Measurements from ENCODE around the gene ORMDL3.

ORMDL3 gene

DNA sequence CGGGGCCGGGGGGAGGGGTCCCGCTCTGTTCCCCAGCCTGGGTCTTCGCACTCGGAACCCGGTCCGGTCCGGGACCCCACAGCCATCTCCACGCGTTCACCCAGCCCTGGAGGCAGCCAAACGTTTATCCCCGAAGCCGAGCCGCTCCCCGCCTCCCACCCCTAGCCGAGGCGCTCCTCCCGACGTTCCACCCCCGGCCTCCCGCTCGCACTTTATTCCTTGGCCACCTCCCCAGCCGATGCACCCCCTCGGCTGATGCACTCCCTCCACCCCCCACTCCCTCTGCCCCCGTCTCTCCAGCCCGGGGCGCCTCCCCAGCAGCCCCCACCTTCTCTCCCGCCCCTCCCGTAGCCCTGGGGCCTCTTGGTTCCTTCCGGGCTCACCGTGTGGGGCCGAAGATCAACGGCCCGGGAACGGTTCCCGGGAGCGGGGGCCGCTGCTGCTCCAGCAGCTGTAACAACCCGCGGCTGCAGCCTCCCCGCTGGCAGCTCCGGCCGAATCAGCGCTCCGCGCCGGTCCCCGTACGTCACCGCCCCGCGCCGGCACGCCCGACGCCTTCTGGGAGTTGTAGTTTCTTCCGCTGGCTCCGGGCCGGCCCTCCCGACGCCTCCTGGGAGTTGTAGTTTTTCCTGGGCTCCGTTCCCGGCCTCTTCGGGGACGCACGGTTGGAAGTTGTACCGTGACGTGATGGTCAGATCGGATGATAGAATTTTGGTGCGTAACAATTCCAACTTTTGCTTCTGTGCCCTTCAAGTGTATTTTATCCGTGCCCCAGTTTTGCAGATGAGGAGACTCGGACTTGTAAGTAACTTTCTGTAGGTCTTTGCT lies at the start of gene ORMDL3, which contains the start of gene LRRC3C:
TSS of gene ORMDL3 (minus strand) at position 501 of the 828 bp plus-strand sequence. CDS start 3,398 bp downstream, outside the sequence.
TSS of gene LRRC3C (plus strand) at position 632 of the 828 bp plus-strand sequence. CDS start 13,792 bp downstream, outside the sequence.
- DNase-seq = peak; percentile 63

GRCh38 chr17:39975801-39976200 lies 48.4 kb upstream of the ORMDL3 start:
- no peak for DNase-seq

DNA sequence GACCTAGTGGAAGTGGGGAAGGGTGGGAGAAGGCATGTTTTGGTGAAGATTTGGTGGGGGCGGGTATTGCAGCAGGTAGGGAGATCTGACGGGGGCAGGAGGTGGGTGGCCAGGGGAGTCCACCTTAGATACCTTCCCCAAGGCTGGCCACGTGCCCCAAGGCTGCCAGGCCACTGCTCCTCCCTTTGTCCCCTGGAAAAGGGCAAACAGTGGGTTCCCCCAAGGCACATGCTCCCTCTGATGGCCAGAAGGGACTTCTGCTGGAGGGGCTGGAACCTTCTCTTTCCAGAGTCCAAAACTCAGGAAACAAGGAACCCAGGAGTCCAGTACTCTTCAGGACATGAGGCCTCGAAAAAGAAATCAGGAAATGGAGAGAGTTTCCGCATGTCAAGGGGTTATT lies 47.0 kb upstream of the ORMDL3 start:
- no peak for DNase-seq

DNA sequence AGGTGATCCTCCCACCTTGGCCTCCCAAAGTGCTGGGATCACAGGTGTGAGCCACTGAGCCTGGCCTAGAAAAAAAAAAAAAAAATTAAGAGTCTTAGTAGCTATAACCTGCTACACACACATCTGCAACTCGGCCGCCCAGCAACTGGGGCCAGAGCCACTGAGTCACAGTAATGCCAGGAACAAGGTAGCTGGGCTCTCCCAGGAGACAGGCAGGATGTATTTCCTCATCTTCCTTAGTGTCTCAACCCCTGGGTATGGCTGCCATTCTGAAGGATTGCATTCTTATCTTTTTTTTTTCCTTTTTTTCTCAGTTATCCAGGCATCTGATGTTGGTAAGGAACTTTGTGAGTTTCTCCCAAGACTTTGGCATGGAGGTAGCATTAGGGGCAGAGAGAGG lies 46.1 kb upstream of the ORMDL3 start:
- no peak for DNase-seq

DNA sequence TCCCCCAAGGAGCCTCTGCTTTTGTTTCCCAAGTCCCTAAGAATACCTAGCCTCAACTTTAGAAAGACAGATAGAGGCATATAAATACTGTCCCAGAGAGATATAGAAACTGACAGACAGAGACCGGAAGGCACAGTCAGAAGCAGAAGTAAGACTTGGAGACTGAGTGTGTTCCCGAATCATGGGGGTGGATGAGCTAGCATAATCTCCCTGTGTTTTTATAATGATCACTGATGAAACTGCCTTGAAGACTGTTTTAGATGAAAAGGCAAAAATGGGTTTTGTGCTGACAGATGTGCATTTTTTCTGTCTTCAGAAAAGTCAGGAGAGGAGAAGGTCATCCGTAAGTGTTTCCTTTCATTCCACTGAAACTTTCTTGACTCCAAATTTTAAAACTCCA lies 44.9 kb upstream of the ORMDL3 start:
- no peak for DNase-seq

GRCh38 chr17:39971076-39971603 lies 43.7 kb upstream of the ORMDL3 start:
- no peak for DNase-seq

- no peak for DNase-seq
Observed at GRCh38 chr17:39970157-39970692, 42.8 kb upstream of the ORMDL3 start.

DNA sequence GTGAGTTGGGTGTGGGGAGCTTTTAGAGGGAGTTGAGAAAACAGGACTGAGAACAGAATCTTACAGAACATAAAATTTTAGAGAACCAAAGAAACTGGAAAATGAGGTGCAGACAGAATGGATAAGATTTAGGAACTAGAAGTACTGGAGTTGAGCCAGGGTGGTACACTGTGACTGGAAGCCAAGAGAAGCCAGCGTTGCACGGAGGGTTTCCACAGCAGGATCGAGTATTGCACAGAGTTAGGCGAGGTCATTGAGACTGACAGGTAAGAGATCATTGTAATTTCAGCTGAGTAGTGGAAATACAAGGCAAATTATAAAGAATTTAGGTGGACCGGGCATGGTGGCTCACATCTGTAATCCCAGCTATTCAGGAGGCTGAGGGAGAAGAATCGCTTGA lies 42.0 kb upstream of the ORMDL3 start:
- DNase-seq = no peak

- DNase-seq = no peak
Observed at GRCh38 chr17:39968761-39969160, 41.4 kb upstream of the ORMDL3 start.

- DNase-seq = no peak
Observed at GRCh38 chr17:39966771-39967170, 39.4 kb upstream of the ORMDL3 start.

DNA sequence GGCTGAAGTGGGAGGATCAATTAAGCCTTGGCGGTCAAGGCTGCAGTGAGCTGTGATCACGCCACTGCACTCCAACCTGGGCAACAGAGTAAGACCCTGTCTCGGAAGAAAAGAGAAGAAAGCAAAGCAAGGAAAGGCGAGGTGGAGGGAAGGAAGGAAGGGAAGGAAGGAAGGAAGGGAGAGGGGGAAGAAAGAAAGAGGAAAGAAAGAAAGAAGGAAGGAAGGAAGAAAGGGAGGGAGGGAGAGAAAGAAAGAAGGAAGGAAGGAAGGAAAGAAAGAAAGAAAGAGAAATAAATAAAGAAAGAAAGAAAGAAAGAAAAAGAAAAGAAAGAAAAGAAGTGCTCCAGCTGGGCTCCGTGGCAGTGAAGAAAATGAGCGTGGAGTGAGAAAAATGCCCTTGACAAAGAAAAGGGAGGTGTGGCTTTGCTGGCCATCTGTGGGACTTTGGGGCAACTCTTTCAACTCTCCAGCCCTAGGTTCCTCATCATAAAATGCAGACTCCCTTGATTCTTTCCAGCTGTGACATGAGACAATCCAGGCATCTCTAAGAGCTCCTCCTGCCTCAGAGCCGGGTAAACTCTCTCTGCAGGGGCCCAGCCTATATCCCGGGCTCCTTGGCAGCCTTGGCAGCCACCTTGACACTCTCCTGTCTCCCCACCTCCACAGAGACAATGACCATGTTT lies 37.8 kb upstream of the ORMDL3 start:
- no peak for DNase-seq

DNA sequence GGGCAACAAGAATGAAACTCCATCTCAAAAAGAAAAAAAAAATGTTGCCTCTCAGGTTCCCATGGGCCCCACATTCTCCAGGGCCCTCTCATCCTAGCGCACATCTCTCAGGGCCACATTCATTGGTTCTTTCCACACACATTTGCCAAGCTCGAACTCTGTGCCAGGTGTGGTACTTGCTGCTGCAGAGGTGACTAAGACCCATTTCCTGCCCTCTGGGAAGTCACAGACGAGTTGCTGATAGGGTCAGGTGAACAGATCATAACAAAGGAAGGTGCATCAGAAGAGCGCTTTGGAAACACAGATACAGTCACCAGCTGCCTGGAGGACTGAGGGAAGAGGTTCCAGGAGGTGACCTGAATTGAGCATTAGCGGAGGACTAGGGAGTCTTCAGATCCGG lies 36.4 kb upstream of the ORMDL3 start:
- no peak for DNase-seq

- no peak for DNase-seq
Observed at GRCh38 chr17:39962642-39963220, 35.3 kb upstream of the ORMDL3 start, which contains the start of gene GSDMA. Gene GSDMA (plus strand): TSS chr17:39963004. CDS start chr17:39965688, 2,684 bp downstream.

DNA sequence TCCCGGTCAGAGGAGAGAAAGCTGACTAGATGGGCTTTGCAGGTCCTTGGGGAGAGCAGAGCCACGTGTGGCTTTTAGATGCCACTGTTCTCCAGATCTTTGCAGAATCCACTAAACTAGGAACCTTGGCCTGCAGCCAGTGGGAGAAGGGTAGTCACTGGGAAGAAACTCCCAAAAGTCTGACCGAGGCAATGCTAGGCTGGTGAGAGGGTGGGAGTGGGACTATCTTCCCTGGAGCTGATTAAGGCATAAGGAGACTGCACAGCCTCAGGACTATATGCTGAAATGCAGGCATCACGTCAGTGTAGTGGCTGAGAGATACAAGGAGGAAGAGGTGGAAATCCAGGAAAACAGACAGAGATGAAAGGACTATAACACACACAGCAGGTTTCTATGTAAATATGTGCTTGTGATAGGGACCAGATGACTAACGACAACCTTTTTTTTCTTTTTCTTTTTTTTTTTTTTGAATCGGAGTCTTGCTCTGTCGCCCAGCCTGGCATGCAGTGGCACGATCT lies 33.2 kb upstream of the ORMDL3 start:
- no peak for DNase-seq

GRCh38 chr17:39955726-39956225 lies 28.4 kb upstream of the ORMDL3 start:
- DNase-seq = no peak

DNA sequence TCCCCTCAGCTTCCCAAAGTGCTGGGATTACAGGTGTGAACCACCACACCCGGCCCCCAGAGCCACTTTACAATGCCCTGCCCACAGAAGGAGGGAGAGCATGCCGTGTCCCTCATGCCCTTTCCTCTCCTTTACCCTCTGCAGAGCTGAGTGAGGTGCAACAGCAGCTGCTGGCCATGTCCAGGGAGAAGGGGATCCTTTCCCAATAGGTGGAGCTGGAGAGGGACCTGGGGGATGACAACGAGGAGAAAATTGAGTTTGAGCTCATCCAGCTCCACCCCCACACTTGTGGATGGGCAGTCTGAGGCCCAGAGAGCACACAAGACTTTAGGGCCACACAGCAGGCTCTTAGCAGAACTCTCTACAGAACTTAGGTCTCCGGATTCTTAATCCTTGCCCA lies 27.5 kb upstream of the ORMDL3 start:
- no peak for DNase-seq

DNA sequence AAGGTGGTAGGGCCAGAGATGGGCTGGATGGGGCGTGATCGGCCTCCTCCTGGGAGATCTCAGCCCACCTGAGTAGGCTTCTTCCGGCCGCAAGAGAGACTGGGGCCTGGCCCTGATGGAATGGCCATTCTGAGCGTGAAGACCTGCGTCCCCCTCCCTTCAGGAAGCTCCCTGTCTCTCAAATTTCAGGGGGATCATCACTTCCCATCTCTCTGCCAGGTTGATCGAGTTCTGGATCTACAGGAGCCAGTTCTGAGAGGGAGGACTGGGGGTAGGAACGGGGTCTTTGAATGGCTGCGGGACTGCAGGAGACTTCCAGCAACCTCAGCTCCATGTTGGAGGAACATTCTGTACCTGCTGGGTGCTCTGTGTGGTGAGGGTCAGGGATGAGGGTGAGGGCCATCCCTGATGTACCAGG lies 26.1 kb upstream of the ORMDL3 start:
- no peak for DNase-seq

DNA sequence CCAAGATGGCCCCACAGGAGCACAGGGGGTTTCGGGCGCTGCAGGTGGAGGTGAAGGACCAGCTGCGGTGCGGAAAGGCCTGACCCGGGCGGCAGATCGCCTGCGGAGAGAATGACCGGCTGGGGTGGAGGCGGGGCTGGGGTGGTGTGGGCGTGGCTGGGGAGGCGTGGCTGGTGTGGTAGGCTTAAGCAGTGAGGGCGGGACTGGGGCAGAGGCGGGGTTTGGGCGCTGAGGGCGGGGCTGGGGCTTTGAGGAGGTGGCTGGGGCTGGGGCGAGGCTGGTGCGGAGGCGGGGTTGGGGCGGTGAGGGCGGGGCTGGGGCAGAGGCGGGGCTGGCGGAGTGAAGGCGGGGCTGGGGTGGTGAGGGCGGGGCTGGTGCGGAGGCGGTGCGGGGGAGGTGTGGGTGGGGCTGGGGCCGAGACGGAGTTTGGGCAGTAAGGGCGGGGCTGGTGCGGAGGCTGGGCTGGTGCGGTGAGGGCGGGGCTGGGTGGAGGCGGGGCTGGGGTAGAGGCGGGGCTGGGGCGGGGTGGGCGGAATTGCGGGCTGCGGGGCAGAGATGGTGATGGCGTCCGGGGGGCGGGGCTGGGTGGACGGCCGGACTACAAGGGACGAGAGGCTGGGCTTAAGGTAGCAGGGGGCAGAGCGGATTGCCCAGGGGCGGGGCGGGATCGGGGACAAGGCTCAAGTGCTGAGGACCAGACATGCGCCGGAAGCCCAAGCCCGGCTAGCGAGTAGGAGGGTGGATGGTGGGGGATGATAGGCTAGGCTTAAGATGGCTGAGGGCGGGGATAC lies 25.5 kb upstream of the ORMDL3 start:
- no peak for DNase-seq

DNA sequence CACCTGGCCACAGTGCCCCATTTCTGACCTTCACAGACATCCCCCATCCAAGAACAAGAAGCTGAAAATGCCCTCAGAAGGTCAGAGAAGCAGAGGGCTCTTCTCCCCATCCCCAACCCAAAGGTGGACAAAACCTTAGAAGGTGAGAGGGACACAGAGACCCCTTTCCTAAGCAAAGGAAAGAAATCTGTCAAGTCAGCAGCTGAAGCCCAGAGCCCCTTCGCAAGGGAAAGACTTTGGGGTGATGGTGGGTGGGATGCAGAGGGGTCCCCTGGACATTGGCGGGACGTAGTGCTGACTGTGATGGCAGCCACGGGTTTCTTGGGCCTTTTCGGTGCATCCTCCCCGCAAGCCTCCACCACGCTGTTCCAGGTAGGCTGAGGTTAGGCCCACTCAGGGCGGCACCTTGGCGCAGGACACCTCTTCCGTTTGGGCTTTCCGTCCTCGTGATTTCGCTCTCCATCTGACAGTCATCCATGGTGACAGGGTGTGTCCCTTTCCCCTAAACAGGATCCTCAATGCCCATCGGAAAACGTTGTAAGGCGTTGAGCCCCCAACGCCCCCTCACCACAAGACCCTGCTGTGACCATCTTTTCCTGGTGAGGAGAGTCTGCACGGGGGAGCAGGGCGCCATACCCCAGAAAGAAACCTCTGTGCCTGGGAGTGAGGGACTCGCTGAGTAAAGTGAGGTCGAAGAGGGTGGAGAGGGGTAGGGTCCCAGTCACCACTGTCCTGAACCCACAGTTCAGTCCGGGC lies 24.7 kb upstream of the ORMDL3 start:
- DNase-seq = no peak

DNA sequence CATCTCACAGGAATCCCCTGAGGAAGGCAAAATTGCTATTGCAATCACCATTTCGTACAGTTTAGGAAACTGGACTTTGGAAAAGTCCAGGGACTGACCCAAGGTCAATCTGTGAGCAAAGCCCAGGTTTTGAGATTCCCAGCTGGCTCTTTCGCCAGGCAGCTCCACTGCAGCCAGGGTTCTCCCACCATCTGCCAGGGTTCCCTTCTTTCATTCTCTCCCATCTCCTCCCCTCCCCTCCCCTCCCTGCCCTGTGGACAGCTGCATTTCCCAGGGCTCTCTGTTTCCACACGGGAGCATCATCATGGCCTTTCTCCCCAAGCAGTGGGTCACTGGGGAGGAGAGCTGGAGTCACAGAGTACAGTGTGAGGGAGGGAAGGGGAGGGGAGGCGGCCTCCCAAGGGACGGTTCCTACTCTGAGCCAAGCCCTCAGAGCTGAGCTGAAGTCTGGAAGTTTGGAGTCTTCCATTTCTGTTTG lies 23.5 kb upstream of the ORMDL3 start:
- no peak for DNase-seq

DNA sequence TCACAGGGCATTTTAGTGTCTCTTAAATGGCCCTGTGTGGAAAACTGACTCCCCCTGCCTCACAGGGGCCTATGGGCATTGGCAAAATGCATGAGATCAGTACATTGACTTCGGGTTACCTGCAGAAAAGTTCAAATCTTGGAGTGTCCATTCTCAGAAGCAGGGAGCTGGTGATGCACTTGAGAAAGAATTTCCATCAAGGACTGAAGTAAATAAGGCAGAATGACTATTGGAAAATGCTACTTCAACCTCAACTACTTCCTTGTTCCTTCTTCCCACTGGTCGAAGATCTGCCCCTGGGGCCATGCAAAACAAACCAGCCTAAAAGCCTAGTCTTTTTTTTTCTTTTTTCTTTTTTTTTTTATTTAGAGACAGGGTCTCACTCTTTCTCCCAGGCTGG lies 21.6 kb upstream of the ORMDL3 start:
- no peak for DNase-seq

All from NCI-H1694 (cell line).